K562 (cell line): ENCODE results near the gene TMPRSS6. TPM values are rescaled to one million over a fixed set of nuclear protein-coding genes. Genes with fewer than 3 reads are reported as not detected.

Experiments
- ETV1 ChIP-seq: fragments of 450-650 bp; conservative IDR thresholded peaks from 2 replicates; pipeline ENCODE4 v1.6.1; 2016; ENCODE audit warnings: missing genetic modification characterization, control low read depth, low read depth, missing compliant biosample characterization
- RB1 ChIP-seq: fragments of 450-650 bp; IDR thresholded peaks from 2 replicates; pipeline ENCODE4 v1.6.1; 2017; ENCODE audit warnings: low read depth, mild to moderate bottlenecking
- XRCC3 ChIP-seq: fragments of 450-650 bp; IDR thresholded peaks from 2 replicates; pipeline ENCODE4 v1.6.1; 2017; ENCODE audit warnings: mild to moderate bottlenecking, moderate library complexity
- ZNF444 ChIP-seq: fragments of 250-450 bp; sonication (Bioruptor Pico); IDR thresholded peaks from 2 replicates; pipeline ENCODE4 v1.4.0; 2020; ENCODE audit warnings: mild to moderate bottlenecking, moderate library complexity
- polyA plus RNA-seq, 8 experiments: library from polyadenylated mRNA; depleted of rRNA in 4 of 8; stranded (reverse) in 5 of 8; unstranded in 3 of 8; fragments of >200 nt; fragmentation: Nextera tagmentation in 2 of 8; fragmentation: Illumina TruSeq in 1 of 8; extraction: Ambion mirVana in 2 of 8; extraction: Trizol in 1 of 8; gene quantifications; 2 replicates each; pipeline versions ENCODE4 v1.2.1 to v1.2.3, GENCODE V29; 2011 to 2014; ENCODE audit warnings: inconsistent platforms in 1 of 8, missing spikeins in 1 of 8
- total RNA-seq, 7 experiments: library from RNA; depleted of rRNA in 6 of 7; stranded (reverse); fragments of >200 nt in 6 of 7; fragmentation: Illumina TruSeq in 2 of 7; extraction: Trizol in 2 of 7; gene quantifications; 2 replicates each; pipeline versions ENCODE4 v1.2.1 to v1.2.3, GENCODE V29; 2011 to 2021; ENCODE audit warnings: low replicate concordance in 1 of 7
- TF ChIP-seq, protein P1 (sequence below): fragments of 250-450 bp; sonication (Bioruptor Pico); IDR thresholded peaks from 2 replicates; pipeline ENCODE4 v1.5.0; 2021
- TF ChIP-seq, protein P2 (sequence below): sonication (generic); formaldehyde crosslinking; IDR thresholded peaks from 2 replicates; pipeline ENCODE4 v1.5.0; 2020; ENCODE audit warnings: missing genetic modification reagents
- TF ChIP-seq, protein P3 (sequence below): IDR thresholded peaks from 2 replicates; pipeline ENCODE4 v1.6.1; 2014; ENCODE audit warnings: antibody characterized with exemption

TMPRSS6 gene
- total and polyA plus RNA-seq, 9 of the 15 experiments (the other 6 are each of a cell fraction or from before 2014, with no cell fraction given): 0.03 TPM; not detected in 8

DNA sequence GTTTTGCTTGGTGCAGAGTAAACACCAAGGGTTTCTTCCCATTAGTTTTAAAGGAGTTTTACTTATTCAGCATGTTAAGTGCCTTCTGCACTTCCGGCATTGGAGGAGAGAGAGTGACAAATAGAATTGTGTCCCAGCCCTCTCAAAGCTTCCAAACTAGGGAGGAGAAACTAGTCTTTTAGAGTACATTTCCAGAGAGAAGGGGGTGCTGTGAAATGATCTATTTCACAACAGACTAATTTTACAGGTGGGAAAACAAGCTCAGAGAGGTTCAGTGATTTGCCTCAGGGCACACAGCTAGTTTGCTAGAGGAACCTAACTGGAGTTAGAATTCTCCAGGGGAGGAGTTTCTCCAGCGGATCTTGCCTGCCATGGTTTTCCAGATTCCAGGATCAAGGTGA is 77.4 kb downstream of the TMPRSS6 start (continued):
- TF ChIP-seq, protein P1, sequence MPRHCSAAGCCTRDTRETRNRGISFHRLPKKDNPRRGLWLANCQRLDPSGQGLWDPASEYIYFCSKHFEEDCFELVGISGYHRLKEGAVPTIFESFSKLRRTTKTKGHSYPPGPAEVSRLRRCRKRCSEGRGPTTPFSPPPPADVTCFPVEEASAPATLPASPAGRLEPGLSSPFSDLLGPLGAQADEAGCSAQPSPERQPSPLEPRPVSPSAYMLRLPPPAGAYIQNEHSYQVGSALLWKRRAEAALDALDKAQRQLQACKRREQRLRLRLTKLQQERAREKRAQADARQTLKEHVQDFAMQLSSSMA: no peak
- TF ChIP-seq RB1 (no peak), ZNF444 (CRISPR knock-in tag) (no peak), ETV1 (no peak), XRCC3 (no peak)
- TF ChIP-seq, protein P2, sequence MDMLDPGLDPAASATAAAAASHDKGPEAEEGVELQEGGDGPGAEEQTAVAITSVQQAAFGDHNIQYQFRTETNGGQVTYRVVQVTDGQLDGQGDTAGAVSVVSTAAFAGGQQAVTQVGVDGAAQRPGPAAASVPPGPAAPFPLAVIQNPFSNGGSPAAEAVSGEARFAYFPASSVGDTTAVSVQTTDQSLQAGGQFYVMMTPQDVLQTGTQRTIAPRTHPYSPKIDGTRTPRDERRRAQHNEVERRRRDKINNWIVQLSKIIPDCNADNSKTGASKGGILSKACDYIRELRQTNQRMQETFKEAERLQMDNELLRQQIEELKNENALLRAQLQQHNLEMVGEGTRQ: no peak
- TF ChIP-seq, protein P3, sequence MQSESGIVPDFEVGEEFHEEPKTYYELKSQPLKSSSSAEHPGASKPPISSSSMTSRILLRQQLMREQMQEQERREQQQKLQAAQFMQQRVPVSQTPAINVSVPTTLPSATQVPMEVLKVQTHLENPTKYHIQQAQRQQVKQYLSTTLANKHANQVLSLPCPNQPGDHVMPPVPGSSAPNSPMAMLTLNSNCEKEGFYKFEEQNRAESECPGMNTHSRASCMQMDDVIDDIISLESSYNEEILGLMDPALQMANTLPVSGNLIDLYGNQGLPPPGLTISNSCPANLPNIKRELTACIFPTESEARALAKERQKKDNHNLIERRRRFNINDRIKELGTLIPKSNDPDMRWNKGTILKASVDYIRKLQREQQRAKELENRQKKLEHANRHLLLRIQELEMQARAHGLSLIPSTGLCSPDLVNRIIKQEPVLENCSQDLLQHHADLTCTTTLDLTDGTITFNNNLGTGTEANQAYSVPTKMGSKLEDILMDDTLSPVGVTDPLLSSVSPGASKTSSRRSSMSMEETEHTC: no peak
- TF ChIP-seq, all 486 proteins: peak for 7
